Parathyroid adenoma (tissue), 2 donors: Measurements from ENCODE around the gene MFSD6.
A peak's percentile ranks its signal among the peaks of the same experiment; 100 is the strongest.

Experiments used
- H2AFZ ChIP-seq: fragments of 300-600 bp; sonication (generic); one replicate; pipeline ENCODE4 v1.7.0; 2017; ENCODE audit warnings: antibody characterized with exemption, mild to moderate bottlenecking
- H3K27ac ChIP-seq: fragments of 300-600 bp; sonication (generic); one replicate; pipeline ENCODE4 v1.7.0; 2017
- H3K27me3 ChIP-seq: fragments of 300-600 bp; sonication (generic); one replicate; pipeline ENCODE4 v1.7.0; 2017; ENCODE audit warnings: low read length; ENCODE audit not compliant: control insufficient read depth, insufficient read depth
- H3K36me3 ChIP-seq: fragments of 300-600 bp; sonication (generic); one replicate; pipeline ENCODE4 v1.7.0; 2017; ENCODE audit warnings: low read length; ENCODE audit not compliant: control insufficient read depth, insufficient read depth
- H3K4me1 ChIP-seq: fragments of 300-600 bp; sonication (generic); one replicate; pipeline ENCODE4 v1.7.0; 2017; ENCODE audit warnings: control low read depth
- H3K4me2 ChIP-seq: fragments of 300-600 bp; sonication (generic); one replicate; pipeline ENCODE4 v1.7.0; 2017; ENCODE audit warnings: low read length
- H3K4me3 ChIP-seq: fragments of 300-600 bp; sonication (generic); one replicate; pipeline ENCODE4 v1.7.0; 2017; ENCODE audit warnings: low read depth, low read length
- H3K79me2 ChIP-seq: fragments of 300-600 bp; sonication (generic); one replicate; pipeline ENCODE4 v1.7.0; 2017; ENCODE audit warnings: control low read depth
- H3K9ac ChIP-seq: fragments of 300-600 bp; sonication (generic); one replicate; pipeline ENCODE4 v1.7.0; 2017; ENCODE audit warnings: mild to moderate bottlenecking
- H3K9me3 ChIP-seq: fragments of 300-600 bp; sonication (generic); one replicate; pipeline ENCODE4 v1.7.0; 2017; ENCODE audit warnings: low read length; ENCODE audit not compliant: control insufficient read depth
- CTCF ChIP-seq: fragments of 300-600 bp; sonication (generic); IDR thresholded peaks from one replicate; pipeline ENCODE4 v1.7.0; 2017; ENCODE audit warnings: antibody characterized with exemption, mild to moderate bottlenecking
- donor health status: primary hyperparathyroidism.

Gene MFSD6

GRCh38 chr2:190528521-190529001, 120.4 kb downstream of the MFSD6 start:
- H3K9me3 ChIP-seq, result no peaks in the 10 kb centered on the region
- H3K4me2 ChIP-seq, result no peak overlapping the region
- H3K27ac ChIP-seq, result no peak overlapping the region
- no peak overlapping the region for H2AFZ ChIP-seq
- peaks cover 3% of the 10 kb centered on the region for H3K4me1 ChIP-seq
- H3K36me3 ChIP-seq, result no peaks in the 10 kb centered on the region
- H3K4me3 ChIP-seq, result no peak overlapping the region
- H3K9ac ChIP-seq, result no peak overlapping the region
- TF ChIP-seq CTCF, result no peak
- no peaks in the 10 kb centered on the region for H3K27me3 ChIP-seq
- no peaks in the 10 kb centered on the region for H3K79me2 ChIP-seq

DNA sequence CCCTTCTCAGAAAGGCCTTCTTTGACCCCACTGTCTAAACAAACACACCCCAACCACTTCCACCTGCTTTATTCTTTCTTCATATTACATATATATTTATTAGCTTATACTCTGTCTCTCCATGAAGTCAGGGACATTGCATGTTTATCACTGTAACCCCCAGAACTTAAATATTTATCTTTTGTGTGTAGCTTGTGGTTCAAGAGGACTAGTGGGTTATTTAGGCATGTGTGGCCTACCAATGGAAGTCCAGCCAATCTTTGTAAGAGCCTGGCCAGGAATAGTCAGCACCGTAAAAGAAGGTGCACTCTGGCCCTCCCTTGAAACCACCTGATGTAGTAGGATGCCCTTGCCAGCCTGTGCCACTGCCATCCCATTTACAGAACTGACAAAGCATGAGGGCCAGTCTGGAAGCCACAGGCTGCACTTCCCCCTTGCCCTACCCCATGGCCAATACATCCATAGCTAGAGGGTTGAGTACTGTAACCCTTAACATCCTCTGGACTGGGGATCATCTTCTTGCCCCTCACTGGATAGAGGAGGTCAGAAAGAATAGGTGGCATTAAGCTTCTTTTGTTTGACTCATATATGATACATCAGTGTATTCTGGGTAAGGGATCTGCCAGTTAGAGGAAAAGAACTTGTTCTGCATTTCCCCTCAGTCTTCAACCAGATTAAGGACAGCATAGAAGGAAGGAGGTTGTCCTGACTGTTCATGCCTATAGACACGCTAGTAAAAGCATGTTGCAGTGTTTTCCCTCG, 121.5 kb downstream of the MFSD6 start:
- no peaks in the 10 kb centered on the region for H3K9me3 ChIP-seq
- H3K27me3 ChIP-seq, result no peaks in the 10 kb centered on the region
- no peak overlapping the region for H3K4me3 ChIP-seq
- no peak overlapping the region for H3K27ac ChIP-seq
- no peak for TF ChIP-seq CTCF
- H3K4me2 ChIP-seq, result no peak overlapping the region
- no peaks in the 10 kb centered on the region for H3K36me3 ChIP-seq
- H3K79me2 ChIP-seq, result no peaks in the 10 kb centered on the region
- H3K9ac ChIP-seq, result no peak overlapping the region
- peaks cover 4% of the 10 kb centered on the region for H3K4me1 ChIP-seq
- H2AFZ ChIP-seq, result no peak overlapping the region

DNA sequence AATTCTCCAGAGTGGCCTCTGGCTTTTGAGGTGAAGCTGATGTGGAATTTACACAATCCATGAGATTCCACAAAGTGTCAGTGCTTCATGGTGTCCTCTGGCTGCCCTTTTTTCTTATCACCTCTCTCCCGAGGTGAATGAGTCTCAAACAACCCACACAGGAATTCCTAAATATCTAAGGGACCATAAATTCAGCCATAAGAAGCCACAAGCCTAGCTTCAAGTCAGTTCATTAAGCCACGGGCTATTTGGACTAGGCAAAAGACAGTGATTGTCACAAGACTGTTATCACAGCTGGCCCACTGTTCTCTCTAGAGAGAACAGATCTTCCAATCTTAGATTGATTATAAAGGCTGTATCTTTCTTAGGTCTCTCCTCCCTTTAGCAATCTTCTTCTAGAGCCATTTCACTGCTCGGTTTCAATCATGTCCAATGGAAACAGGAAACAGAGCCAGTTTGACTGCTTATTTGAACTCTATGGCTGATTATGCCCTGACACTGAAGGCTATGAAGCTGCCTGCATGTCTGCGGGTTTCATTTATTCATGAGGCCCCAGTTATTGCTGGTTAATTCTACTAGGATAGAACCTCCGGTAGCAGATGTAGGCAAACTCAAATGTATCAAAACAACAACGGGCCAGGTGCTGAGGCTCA, 122.2 kb downstream of the MFSD6 start:
- H2AFZ ChIP-seq, result peak overlapping the region; percentile 14
- peaks cover 4% of the 10 kb centered on the region for H3K4me1 ChIP-seq
- no peaks in the 10 kb centered on the region for H3K9me3 ChIP-seq
- H3K9ac ChIP-seq, result no peak overlapping the region
- H3K4me3 ChIP-seq, result no peak overlapping the region
- TF ChIP-seq CTCF, result no peak
- H3K27me3 ChIP-seq, result no peaks in the 10 kb centered on the region
- H3K79me2 ChIP-seq, result no peaks in the 10 kb centered on the region
- no peak overlapping the region for H3K4me2 ChIP-seq
- H3K36me3 ChIP-seq, result no peaks in the 10 kb centered on the region
- no peak overlapping the region for H3K27ac ChIP-seq

DNA sequence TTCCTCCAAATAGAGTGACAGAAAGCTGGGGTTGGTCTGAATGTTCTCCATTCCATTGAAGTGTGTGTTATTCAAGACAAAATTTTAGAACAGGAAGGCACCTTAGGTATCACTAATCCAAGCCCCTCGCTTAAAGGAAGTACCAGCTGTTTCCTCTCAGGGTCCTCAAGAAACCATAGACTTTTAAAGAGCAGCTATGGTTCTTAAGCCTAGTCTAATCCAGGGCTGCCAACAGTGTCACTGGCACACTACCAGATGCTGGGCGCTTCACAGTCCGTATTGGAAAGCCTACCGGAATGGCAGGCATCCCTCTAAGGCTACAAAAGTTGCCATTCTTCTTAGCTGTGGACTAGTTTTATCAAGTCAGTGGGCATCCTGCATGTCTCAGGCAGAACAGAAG, 124.4 kb downstream of the MFSD6 start:
- H3K4me1 ChIP-seq, result peaks cover 4% of the 10 kb centered on the region
- no peaks in the 10 kb centered on the region for H3K27me3 ChIP-seq
- peak overlapping the region; percentile 4 for H2AFZ ChIP-seq
- no peak overlapping the region for H3K27ac ChIP-seq
- H3K9me3 ChIP-seq, result no peaks in the 10 kb centered on the region
- no peak for TF ChIP-seq CTCF
- H3K79me2 ChIP-seq, result no peaks in the 10 kb centered on the region
- no peak overlapping the region for H3K4me3 ChIP-seq
- no peaks in the 10 kb centered on the region for H3K36me3 ChIP-seq
- no peak overlapping the region for H3K4me2 ChIP-seq
- no peak overlapping the region for H3K9ac ChIP-seq
